ENCODE measurements around the gene CYP27B1. TPM values are rescaled to one million over a fixed set of nuclear protein-coding genes. Genes with fewer than 3 reads are reported as not detected.

The CYP27B1 gene
- total RNA-seq, 2 donors from 2014 or later: 0.81 to 2.2 TPM

DNA sequence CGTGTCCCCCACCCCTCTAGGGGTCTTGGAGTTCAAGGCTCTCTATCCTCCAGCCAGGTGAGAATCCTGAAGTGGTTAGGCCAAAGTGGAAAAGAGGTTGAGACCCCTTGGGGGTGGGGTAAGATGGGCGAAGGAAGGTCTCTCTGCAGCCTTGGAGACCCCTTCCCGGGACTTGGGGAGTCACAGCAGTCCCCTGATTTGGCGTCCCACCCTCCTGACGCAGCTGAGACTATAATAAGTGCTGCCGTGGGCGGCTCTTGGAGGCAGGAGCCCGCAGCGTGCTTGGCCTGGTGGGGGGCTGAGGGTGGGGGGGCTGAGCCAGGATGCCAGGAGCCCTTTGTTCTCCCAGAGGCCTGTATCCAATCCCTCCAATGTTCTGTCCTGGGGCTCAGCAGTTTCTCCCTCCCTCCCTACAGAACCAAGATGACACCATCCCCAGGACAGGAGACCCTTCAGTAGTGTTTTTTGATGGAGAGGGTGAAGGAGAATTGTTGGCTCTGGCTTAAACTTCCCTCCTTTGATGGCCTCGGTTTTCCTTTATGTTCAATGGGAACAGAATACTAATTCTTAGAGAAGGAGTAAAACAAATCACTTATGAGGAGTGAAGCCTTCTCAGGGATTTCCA is 26.9 kb downstream of the CYP27B1 start:
- TF ChIP-seq, protein P1, sequence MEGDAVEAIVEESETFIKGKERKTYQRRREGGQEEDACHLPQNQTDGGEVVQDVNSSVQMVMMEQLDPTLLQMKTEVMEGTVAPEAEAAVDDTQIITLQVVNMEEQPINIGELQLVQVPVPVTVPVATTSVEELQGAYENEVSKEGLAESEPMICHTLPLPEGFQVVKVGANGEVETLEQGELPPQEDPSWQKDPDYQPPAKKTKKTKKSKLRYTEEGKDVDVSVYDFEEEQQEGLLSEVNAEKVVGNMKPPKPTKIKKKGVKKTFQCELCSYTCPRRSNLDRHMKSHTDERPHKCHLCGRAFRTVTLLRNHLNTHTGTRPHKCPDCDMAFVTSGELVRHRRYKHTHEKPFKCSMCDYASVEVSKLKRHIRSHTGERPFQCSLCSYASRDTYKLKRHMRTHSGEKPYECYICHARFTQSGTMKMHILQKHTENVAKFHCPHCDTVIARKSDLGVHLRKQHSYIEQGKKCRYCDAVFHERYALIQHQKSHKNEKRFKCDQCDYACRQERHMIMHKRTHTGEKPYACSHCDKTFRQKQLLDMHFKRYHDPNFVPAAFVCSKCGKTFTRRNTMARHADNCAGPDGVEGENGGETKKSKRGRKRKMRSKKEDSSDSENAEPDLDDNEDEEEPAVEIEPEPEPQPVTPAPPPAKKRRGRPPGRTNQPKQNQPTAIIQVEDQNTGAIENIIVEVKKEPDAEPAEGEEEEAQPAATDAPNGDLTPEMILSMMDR (IDR thresholded peaks at IDR 0.05): no peak
- Histone ChIP-seq H3K27ac (no peak overlapping the region), H3K9me3 (no peaks in the 10 kb centered on the region), H3K36me3 (no peaks in the 10 kb centered on the region), H3K27me3 (replicated peaks; ENCODE audit: insufficient read depth) (peaks cover 21% of the 10 kb centered on the region), H3K4me3 (no peak overlapping the region), H3K4me1 (ENCODE audit: control insufficient read depth in 1 of 2, low read depth in 2 of 2) (peaks cover 28 to 34% of the 10 kb centered on the region in 2 donors)
- DNase-seq (ENCODE audit: low spot score) (no peak), ATAC-seq (ENCODE audit: insufficient number of reproducible peaks, low FRiP score, low read depth) (no peak)

DNA sequence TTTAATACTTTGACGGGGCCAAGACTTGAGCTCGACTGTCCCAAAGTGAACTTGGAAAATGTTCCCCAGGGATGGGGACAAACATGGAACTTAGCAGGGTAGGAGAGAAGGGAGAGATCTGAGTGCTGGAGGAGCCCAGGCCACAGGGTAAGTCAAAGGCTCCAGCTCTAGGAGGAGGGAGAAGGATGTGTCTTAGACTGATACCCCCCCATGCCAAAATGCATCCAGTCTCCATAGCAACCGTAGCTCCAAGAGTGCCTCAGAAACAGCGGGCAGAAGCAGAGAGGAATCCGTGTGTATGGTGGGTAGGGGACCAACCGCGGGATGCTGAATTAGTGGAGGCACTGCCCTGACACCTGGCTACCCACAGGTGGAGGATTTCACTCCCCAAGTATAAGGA is 27.5 kb downstream of the CYP27B1 start:
- DNase-seq (ENCODE audit: low spot score): no peak
- peaks cover 28 to 34% of the 10 kb centered on the region in 2 donors for H3K4me1 ChIP-seq (ENCODE audit: control insufficient read depth in 1 of 2, low read depth in 2 of 2)
- no peak overlapping the region for H3K4me3 ChIP-seq
- no peak overlapping the region for H3K27ac ChIP-seq
- no peaks in the 10 kb centered on the region for H3K9me3 ChIP-seq
- no peak for ATAC-seq (ENCODE audit: insufficient number of reproducible peaks, low FRiP score, low read depth)
- no peaks in the 10 kb centered on the region for H3K36me3 ChIP-seq
- TF ChIP-seq, protein P1 (IDR thresholded peaks at IDR 0.05): no peak
- H3K27me3 ChIP-seq (replicated peaks; ENCODE audit: insufficient read depth): peaks cover 21% of the 10 kb centered on the region

DNA sequence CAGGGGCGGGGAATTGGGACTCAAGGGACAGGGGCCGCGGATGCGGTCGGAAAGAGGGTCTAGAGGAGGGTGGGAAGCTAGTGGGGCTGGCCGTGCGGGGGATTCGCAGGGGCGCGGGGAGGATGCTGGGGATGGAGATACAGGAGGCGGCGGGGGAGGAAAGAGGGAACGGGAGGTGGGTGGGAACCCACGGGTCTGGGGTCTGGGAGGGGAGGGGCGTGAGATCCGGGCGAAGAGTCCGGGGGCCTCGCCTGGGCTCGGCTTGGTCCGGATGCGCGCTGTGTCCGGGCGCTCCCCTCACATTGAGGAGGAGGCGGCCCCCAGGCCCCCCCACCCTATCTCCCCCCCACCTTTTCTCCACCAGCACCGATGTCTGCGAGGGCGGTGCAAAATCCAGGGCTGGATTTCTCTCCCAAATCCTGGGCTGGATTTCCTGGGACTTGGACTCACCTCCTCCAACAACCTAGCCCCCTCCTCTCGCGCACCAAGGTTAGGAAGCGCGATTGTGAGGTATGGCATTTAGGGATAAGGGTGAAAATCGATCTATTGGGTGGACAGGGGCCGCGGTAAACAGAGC is 28.1 kb downstream of the CYP27B1 start, which contains the start of gene AGAP2:
Gene AGAP2, minus strand, starts transcription at position 82 of the 577 bp plus-strand sequence. CDS start 496 bp downstream, outside the sequence.
- ATAC-seq (ENCODE audit: insufficient number of reproducible peaks, low FRiP score, low read depth) (no peak), DNase-seq (ENCODE audit: low spot score) (no peak)
- Histone ChIP-seq H3K36me3 (no peaks in the 10 kb centered on the region), H3K27me3 (replicated peaks; ENCODE audit: insufficient read depth) (peaks cover 21% of the 10 kb centered on the region), H3K9me3 (no peaks in the 10 kb centered on the region), H3K4me3 (peak within 1 kb of the TSS; percentile 59), H3K27ac (peak within 1 kb of the TSS in 1 of 2 donors; percentile 43), H3K4me1 (ENCODE audit: control insufficient read depth in 1 of 2, low read depth in 2 of 2) (peaks cover 28 to 34% of the 10 kb centered on the region in 2 donors)
- TF ChIP-seq, protein P1 (IDR thresholded peaks at IDR 0.05): no peak

DNA sequence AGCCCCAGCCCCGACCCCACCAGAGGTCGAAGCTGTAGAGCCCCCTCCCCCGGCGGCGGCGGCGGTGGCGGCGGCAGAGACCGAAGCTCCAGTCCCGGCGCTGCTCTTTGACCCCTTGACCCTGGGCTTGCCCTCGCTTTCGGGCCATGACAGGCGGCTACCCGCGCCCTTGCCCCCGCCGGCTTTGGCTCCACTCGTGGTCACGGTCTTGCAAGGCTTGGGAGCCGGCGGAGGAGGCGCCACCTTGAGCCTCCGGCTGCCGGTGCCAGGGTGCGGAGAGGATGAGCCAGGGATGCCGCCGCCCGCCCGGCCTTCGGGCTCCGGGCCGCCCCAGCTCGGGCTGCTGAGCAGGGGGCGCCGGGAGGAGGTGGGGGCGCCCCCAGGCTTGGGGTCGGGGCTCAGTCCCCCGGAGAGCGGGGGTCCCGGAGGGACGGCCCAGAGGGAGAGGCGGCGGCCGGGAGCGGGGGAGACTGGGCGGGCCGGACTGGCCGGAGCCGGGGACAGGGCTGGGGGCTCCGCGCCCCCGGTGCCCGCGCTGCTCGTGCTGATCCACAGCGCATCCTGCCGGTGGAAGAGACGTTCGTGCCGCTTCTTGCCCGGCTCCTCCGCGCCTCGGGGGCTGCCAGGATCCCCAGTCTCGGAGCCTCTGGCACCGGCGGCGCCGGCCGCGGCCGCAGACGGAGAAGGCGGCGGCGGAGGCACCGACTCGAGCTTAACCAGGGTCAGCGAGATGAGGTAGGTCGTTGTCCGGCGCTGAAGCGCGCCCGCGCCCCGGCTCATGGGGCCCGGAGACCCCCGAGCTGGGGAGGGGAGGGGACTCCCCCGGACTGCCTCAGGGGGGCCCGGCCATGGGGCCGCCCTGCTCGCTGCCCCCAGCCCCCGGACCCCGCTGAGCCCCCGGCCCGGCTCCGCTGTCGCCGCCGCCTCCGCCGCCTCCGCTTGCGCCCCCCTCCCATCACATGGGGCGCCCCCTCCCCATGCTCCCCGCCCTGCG is 29.1 kb downstream of the CYP27B1 start:
- Histone ChIP-seq H3K27ac (peak overlapping the region in 1 of 2 donors; percentile 43), H3K27me3 (replicated peaks; ENCODE audit: insufficient read depth) (peaks cover 21% of the 10 kb centered on the region), H3K36me3 (no peaks in the 10 kb centered on the region), H3K4me3 (peak overlapping the region; percentile 59), H3K4me1 (ENCODE audit: control insufficient read depth in 1 of 2, low read depth in 2 of 2) (peaks cover 28 to 34% of the 10 kb centered on the region in 2 donors), H3K9me3 (no peaks in the 10 kb centered on the region)
- DNase-seq (ENCODE audit: low spot score) (no peak), ATAC-seq (ENCODE audit: insufficient number of reproducible peaks, low FRiP score, low read depth) (no peak)
- TF ChIP-seq, protein P1 (IDR thresholded peaks at IDR 0.05): no peak

Data from thoracic aorta (tissue), 2 donors.